IPS-15b (cell line): Measurements from ENCODE around the gene CREB1.

ENCODE experiments used
- H3K27me3 ChIP-seq: one replicate; pipeline ENCODE4 v1.6.1; 2013; ENCODE audit warnings: low read length; ENCODE audit not compliant: control insufficient read depth, insufficient read depth
- H3K36me3 ChIP-seq: one replicate; pipeline ENCODE4 v1.6.1; 2013; ENCODE audit warnings: low read length; ENCODE audit not compliant: control insufficient read depth, insufficient read depth
- H3K4me1 ChIP-seq: one replicate; pipeline ENCODE4 v1.6.1; 2013; ENCODE audit warnings: mild to moderate bottlenecking, low read length; ENCODE audit not compliant: control insufficient read depth, insufficient read depth
- H3K4me3 ChIP-seq: one replicate; pipeline ENCODE4 v1.5.1; 2013; ENCODE audit warnings: low read depth, low read length
- H3K9ac ChIP-seq: one replicate; pipeline ENCODE4 v1.6.1; 2013; ENCODE audit warnings: low read depth, mild to moderate bottlenecking, low read length
- H3K9me3 ChIP-seq: one replicate; pipeline ENCODE4 v1.6.1; 2013; ENCODE audit warnings: mild to moderate bottlenecking, low read length; ENCODE audit not compliant: control insufficient read depth, insufficient read depth

The CREB1 gene

GRCh38 chr2:207558079-207558491, 28.3 kb downstream of the CREB1 start:
- Histone ChIP-seq H3K4me3 (no peak overlapping the region), H3K9me3 (no peaks in the 10 kb centered on the region), H3K36me3 (peaks cover 6% of the 10 kb centered on the region), H3K4me1 (no peaks in the 10 kb centered on the region), H3K9ac (no peak overlapping the region), H3K27me3 (no peaks in the 10 kb centered on the region)

DNA sequence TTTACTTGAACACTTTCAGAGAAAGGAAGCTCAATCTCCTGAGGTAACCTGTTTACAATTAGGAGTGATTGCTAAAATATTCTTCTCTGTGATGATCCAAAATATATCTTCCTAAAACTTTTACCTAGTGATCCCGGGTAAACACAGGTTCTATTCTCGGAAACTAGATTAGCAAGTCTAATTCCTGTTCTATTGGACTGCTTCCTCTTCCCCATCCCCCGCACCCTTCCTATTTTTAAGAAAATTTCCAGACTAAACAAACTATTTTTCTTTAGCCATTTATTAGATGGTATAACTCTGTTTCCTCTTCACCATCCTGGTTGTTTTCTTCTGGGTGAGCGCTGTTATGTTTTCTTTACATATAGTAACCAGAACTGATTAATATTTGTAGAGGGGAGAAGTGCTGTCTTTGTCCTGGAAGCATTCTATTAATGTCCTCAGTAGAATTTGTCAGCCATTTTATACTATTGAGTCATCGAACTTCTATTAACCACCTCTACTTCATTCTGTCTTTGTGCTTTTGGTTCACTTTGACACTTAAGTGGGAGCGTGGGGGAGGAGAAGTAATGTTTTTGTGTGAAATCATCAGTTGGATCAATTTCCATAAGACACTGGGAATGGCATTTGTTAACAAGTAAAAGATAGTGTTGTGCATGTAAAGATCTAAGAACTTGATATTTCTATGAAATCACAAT, 31.8 kb downstream of the CREB1 start:
- H3K4me3 ChIP-seq: no peak overlapping the region
- H3K9ac ChIP-seq: no peak overlapping the region
- H3K9me3 ChIP-seq: no peaks in the 10 kb centered on the region
- no peaks in the 10 kb centered on the region for H3K4me1 ChIP-seq
- H3K27me3 ChIP-seq: no peaks in the 10 kb centered on the region
- peaks cover 6% of the 10 kb centered on the region for H3K36me3 ChIP-seq

- H3K27me3 ChIP-seq: no peaks in the 10 kb centered on the region
- no peak overlapping the region for H3K9ac ChIP-seq
- H3K4me3 ChIP-seq: no peak overlapping the region
- no peaks in the 10 kb centered on the region for H3K4me1 ChIP-seq
- no peaks in the 10 kb centered on the region for H3K9me3 ChIP-seq
- H3K36me3 ChIP-seq: peaks cover 6% of the 10 kb centered on the region
Measured at GRCh38 chr2:207565736-207566500, 36.2 kb downstream of the CREB1 start.

- Histone ChIP-seq H3K4me1 (no peaks in the 10 kb centered on the region), H3K9me3 (no peaks in the 10 kb centered on the region), H3K36me3 (no peaks in the 10 kb centered on the region), H3K4me3 (no peak overlapping the region), H3K9ac (no peak overlapping the region), H3K27me3 (no peaks in the 10 kb centered on the region)
Measured at GRCh38 chr2:207567671-207568070, 37.9 kb downstream of the CREB1 start.

DNA sequence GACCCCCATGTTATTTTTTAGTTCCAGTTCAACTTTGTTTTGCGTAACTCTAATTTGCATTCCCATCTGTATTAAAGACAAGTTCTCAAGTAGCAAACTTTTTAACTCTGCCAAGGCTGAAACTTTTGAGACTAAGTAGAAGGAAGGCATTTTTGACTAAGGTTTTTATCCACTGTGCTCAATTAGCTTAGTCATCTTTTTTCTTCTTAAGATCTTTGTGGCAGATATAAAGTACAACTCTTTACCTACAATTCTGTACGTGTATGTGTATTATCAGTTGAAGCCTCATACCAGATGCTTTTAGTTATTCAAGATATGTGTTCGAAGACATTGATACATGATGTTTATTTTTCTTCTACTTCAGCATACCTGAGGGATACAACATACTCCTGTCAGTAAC, 41.6 kb downstream of the CREB1 start:
- Histone ChIP-seq H3K4me1 (no peaks in the 10 kb centered on the region), H3K27me3 (no peaks in the 10 kb centered on the region), H3K36me3 (peaks cover 5% of the 10 kb centered on the region), H3K4me3 (no peak overlapping the region), H3K9ac (no peak overlapping the region), H3K9me3 (no peaks in the 10 kb centered on the region)

GRCh38 chr2:207584952-207585351, 55.2 kb downstream of the CREB1 start:
- Histone ChIP-seq H3K36me3 (peaks cover 3% of the 10 kb centered on the region), H3K9me3 (no peaks in the 10 kb centered on the region), H3K4me3 (no peak overlapping the region)

GRCh38 chr2:207587305-207587704, 57.5 kb downstream of the CREB1 start:
- Histone ChIP-seq H3K4me1 (no peaks in the 10 kb centered on the region), H3K27me3 (no peaks in the 10 kb centered on the region), H3K9me3 (no peaks in the 10 kb centered on the region), H3K36me3 (peaks cover 3% of the 10 kb centered on the region), H3K9ac (no peak overlapping the region), H3K4me3 (no peak overlapping the region)

More at GRCh38 chr2:207584952-207585351, 55.2 kb downstream of the CREB1 start:
- H3K27me3 ChIP-seq: no peaks in the 10 kb centered on the region
- no peak overlapping the region for H3K9ac ChIP-seq
- H3K4me1 ChIP-seq: no peaks in the 10 kb centered on the region

GRCh38 chr2:207589143-207589542, 59.4 kb downstream of the CREB1 start:
- no peak overlapping the region for H3K9ac ChIP-seq
- H3K27me3 ChIP-seq: no peaks in the 10 kb centered on the region
- H3K4me1 ChIP-seq: no peaks in the 10 kb centered on the region
- H3K9me3 ChIP-seq: no peaks in the 10 kb centered on the region
- no peak overlapping the region for H3K4me3 ChIP-seq
- H3K36me3 ChIP-seq: peaks cover 3% of the 10 kb centered on the region

DNA sequence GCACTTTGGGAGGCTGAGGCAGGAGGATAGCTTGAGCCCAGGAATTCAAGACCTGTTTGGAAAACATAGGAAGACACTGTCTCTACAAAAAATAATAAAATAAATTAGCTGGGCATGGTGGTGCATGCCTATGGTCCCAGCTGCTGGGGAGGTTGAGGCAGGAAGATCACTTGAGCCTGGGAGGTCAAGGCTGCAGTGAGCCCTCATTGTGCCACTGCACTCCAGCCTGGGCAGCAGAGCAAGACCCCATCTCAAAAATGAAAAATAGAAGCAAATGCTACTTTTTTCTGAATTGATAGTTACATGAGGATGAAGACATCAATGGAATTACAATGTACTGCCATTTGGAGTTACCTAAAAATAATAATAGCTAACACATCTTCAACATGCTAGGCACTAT, 63.5 kb downstream of the CREB1 start:
- Histone ChIP-seq H3K36me3 (no peaks in the 10 kb centered on the region), H3K4me3 (no peak overlapping the region), H3K4me1 (no peaks in the 10 kb centered on the region), H3K27me3 (no peaks in the 10 kb centered on the region), H3K9me3 (no peaks in the 10 kb centered on the region), H3K9ac (no peak overlapping the region)

GRCh38 chr2:207594264-207594663, 64.5 kb downstream of the CREB1 start:
- H3K27me3 ChIP-seq: no peaks in the 10 kb centered on the region
- H3K4me1 ChIP-seq: no peaks in the 10 kb centered on the region
- H3K36me3 ChIP-seq: no peaks in the 10 kb centered on the region
- no peak overlapping the region for H3K9ac ChIP-seq
- no peaks in the 10 kb centered on the region for H3K9me3 ChIP-seq
- no peak overlapping the region for H3K4me3 ChIP-seq

DNA sequence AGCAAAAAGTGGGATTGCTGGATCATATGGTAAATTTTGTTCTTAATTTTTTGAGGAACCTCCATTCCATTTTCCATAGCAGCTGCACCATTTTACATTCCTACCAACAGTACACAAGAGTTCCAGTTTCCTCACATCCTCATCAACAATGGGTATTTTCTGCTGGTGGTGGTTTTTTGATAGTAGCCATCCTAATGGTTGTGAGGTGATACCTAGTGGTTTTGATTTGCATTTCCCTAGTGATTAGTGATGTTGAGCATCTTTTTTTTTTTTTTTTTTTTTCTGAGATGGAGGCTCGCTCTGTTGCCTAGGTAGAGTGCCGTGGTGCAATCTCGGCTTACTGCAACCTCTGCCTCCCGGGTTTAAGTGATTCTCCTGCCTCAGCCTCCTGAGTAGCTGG, 65.0 kb downstream of the CREB1 start:
- Histone ChIP-seq H3K36me3 (no peaks in the 10 kb centered on the region), H3K4me1 (no peaks in the 10 kb centered on the region), H3K27me3 (no peaks in the 10 kb centered on the region), H3K4me3 (no peak overlapping the region), H3K9ac (no peak overlapping the region), H3K9me3 (no peaks in the 10 kb centered on the region)

DNA sequence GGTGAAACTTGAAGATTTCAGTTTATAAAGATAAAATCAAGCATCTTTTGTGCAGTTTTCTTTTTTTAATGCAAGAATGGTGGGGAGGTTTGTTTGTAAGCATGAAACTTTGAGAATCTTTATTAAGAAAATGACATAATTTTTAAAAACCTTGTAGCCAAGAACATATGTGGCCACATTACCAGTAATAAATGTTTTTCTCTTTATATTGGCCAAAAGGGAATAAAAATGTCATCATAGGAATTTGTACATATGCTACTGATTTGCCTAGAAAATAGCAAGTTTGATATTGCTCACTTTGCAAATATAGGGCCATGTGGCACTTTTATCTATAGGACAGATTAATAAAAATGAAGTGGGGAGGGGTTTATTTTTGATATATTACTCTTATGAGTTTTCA, 69.9 kb downstream of the CREB1 start:
- Histone ChIP-seq H3K4me1 (no peaks in the 10 kb centered on the region), H3K9me3 (no peaks in the 10 kb centered on the region), H3K4me3 (no peak overlapping the region), H3K27me3 (no peaks in the 10 kb centered on the region), H3K9ac (no peak overlapping the region), H3K36me3 (no peaks in the 10 kb centered on the region)
